ENCODE data around the gene TXK.

DNA sequence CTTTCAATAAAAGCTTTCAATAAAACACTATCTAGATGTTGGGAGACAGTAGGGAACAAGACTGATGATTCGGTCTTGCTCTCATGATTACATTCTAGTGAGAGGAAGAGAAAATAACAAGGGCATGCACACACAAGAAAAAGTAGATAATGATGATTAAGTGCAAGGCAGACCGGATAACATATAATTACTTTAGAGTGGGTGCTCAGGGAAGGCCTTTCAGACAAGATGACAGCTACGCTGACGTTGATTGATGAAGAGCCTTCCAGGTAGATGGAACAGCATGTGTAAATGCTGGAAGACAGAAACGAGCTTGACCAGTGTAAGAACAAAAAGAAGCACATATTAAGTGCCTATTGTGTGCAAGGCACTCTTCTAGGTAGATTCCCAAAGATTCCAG, 43.4 kb downstream of the TXK start:
- TF ChIP-seq, protein P1, sequence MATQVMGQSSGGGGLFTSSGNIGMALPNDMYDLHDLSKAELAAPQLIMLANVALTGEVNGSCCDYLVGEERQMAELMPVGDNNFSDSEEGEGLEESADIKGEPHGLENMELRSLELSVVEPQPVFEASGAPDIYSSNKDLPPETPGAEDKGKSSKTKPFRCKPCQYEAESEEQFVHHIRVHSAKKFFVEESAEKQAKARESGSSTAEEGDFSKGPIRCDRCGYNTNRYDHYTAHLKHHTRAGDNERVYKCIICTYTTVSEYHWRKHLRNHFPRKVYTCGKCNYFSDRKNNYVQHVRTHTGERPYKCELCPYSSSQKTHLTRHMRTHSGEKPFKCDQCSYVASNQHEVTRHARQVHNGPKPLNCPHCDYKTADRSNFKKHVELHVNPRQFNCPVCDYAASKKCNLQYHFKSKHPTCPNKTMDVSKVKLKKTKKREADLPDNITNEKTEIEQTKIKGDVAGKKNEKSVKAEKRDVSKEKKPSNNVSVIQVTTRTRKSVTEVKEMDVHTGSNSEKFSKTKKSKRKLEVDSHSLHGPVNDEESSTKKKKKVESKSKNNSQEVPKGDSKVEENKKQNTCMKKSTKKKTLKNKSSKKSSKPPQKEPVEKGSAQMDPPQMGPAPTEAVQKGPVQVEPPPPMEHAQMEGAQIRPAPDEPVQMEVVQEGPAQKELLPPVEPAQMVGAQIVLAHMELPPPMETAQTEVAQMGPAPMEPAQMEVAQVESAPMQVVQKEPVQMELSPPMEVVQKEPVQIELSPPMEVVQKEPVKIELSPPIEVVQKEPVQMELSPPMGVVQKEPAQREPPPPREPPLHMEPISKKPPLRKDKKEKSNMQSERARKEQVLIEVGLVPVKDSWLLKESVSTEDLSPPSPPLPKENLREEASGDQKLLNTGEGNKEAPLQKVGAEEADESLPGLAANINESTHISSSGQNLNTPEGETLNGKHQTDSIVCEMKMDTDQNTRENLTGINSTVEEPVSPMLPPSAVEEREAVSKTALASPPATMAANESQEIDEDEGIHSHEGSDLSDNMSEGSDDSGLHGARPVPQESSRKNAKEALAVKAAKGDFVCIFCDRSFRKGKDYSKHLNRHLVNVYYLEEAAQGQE (IDR thresholded peaks at IDR 0.05; ENCODE audit: unreplicated experiment), result no peak
- TF ChIP-seq POLR2AphosphoS5 (IDR thresholded peaks at IDR 0.05; ENCODE audit: low read depth), result no peak
- TF ChIP-seq, protein P2, sequence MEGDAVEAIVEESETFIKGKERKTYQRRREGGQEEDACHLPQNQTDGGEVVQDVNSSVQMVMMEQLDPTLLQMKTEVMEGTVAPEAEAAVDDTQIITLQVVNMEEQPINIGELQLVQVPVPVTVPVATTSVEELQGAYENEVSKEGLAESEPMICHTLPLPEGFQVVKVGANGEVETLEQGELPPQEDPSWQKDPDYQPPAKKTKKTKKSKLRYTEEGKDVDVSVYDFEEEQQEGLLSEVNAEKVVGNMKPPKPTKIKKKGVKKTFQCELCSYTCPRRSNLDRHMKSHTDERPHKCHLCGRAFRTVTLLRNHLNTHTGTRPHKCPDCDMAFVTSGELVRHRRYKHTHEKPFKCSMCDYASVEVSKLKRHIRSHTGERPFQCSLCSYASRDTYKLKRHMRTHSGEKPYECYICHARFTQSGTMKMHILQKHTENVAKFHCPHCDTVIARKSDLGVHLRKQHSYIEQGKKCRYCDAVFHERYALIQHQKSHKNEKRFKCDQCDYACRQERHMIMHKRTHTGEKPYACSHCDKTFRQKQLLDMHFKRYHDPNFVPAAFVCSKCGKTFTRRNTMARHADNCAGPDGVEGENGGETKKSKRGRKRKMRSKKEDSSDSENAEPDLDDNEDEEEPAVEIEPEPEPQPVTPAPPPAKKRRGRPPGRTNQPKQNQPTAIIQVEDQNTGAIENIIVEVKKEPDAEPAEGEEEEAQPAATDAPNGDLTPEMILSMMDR (conservative IDR thresholded peaks at IDR 0.05; ENCODE audit: low read depth in 2 of 2), result no peak
- TF ChIP-seq EZH2 (IDR thresholded peaks at IDR 0.05; ENCODE audit: low read depth, unreplicated experiment), result no peak
- TF ChIP-seq, protein P3, sequence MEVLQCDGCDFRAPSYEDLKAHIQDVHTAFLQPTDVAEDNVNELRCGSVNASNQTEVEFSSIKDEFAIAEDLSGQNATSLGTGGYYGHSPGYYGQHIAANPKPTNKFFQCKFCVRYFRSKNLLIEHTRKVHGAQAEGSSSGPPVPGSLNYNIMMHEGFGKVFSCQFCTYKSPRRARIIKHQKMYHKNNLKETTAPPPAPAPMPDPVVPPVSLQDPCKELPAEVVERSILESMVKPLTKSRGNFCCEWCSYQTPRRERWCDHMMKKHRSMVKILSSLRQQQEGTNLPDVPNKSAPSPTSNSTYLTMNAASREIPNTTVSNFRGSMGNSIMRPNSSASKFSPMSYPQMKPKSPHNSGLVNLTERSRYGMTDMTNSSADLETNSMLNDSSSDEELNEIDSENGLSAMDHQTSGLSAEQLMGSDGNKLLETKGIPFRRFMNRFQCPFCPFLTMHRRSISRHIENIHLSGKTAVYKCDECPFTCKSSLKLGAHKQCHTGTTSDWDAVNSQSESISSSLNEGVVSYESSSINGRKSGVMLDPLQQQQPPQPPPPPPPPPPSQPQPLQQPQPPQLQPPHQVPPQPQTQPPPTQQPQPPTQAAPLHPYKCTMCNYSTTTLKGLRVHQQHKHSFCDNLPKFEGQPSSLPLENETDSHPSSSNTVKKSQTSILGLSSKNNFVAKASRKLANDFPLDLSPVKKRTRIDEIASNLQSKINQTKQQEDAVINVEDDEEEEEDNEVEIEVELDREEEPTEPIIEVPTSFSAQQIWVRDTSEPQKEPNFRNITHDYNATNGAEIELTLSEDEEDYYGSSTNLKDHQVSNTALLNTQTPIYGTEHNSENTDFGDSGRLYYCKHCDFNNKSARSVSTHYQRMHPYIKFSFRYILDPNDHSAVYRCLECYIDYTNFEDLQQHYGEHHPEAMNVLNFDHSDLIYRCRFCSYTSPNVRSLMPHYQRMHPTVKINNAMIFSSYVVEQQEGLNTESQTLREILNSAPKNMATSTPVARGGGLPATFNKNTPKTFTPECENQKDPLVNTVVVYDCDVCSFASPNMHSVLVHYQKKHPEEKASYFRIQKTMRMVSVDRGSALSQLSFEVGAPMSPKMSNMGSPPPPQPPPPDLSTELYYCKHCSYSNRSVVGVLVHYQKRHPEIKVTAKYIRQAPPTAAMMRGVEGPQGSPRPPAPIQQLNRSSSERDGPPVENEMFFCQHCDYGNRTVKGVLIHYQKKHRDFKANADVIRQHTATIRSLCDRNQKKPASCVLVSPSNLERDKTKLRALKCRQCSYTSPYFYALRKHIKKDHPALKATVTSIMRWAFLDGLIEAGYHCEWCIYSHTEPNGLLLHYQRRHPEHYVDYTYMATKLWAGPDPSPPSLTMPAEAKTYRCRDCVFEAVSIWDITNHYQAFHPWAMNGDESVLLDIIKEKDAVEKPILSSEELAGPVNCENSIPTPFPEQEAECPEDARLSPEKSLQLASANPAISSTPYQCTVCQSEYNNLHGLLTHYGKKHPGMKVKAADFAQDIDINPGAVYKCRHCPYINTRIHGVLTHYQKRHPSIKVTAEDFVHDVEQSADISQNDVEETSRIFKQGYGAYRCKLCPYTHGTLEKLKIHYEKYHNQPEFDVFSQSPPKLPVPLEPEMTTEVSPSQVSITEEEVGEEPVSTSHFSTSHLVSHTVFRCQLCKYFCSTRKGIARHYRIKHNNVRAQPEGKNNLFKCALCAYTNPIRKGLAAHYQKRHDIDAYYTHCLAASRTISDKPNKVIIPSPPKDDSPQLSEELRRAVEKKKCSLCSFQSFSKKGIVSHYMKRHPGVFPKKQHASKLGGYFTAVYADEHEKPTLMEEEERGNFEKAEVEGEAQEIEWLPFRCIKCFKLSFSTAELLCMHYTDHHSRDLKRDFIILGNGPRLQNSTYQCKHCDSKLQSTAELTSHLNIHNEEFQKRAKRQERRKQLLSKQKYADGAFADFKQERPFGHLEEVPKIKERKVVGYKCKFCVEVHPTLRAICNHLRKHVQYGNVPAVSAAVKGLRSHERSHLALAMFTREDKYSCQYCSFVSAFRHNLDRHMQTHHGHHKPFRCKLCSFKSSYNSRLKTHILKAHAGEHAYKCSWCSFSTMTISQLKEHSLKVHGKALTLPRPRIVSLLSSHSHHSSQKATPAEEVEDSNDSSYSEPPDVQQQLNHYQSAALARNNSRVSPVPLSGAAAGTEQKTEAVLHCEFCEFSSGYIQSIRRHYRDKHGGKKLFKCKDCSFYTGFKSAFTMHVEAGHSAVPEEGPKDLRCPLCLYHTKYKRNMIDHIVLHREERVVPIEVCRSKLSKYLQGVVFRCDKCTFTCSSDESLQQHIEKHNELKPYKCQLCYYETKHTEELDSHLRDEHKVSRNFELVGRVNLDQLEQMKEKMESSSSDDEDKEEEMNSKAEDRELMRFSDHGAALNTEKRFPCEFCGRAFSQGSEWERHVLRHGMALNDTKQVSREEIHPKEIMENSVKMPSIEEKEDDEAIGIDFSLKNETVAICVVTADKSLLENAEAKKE (CRISPR knock-in tag; IDR thresholded peaks at IDR 0.05), result no peak
- TF ChIP-seq EZH2phosphoT487 (IDR thresholded peaks at IDR 0.05; ENCODE audit: unreplicated experiment), result no peak
- no peak for TF ChIP-seq STAT1 (IDR thresholded peaks at IDR 0.05; ENCODE audit: unreplicated experiment)
- TF ChIP-seq ZNF114 (CRISPR knock-in tag; IDR thresholded peaks at IDR 0.05), result no peak
- TF ChIP-seq CREB1 (CRISPR knock-in tag; IDR thresholded peaks at IDR 0.05; ENCODE audit: low read depth), result no peak
- no peak for TF ChIP-seq JUNB (IDR thresholded peaks at IDR 0.05; ENCODE audit: unreplicated experiment)
- TF ChIP-seq, protein P4, sequence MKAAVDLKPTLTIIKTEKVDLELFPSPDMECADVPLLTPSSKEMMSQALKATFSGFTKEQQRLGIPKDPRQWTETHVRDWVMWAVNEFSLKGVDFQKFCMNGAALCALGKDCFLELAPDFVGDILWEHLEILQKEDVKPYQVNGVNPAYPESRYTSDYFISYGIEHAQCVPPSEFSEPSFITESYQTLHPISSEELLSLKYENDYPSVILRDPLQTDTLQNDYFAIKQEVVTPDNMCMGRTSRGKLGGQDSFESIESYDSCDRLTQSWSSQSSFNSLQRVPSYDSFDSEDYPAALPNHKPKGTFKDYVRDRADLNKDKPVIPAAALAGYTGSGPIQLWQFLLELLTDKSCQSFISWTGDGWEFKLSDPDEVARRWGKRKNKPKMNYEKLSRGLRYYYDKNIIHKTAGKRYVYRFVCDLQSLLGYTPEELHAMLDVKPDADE (IDR thresholded peaks at IDR 0.05), result no peak
- TF ChIP-seq ZNF331 (CRISPR knock-in tag; IDR thresholded peaks at IDR 0.05; ENCODE audit: low read depth), result no peak

Measured in GM23338 (cell line).